ENCODE measurements around the gene GPC3. TPM values are rescaled to one million over a fixed set of nuclear protein-coding genes. Genes with fewer than 3 reads are reported as not detected.

The GPC3 gene
- total RNA-seq, 2 donors from 2014 or later, result 2.7 to 5.2 TPM

DNA sequence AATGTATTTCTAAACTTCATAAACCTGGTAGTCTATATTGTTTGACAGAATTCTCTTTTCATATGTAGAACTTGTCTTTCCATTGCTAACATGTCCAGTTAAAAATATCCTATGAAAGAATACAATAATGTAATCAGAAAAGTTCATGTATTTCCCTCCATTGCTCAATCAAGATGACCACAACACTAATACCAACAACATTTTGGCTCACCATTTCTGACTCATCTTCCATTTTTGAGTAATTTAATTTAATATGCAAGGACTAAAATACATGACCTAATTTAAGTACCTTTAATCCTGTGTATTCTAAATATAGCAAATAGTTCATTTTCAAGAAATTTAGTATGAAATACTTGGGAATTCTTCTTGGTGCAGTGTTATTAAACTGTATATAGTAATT is 330.6 kb downstream of the GPC3 start:
- no peak for DNase-seq (ENCODE audit: low spot score)
- intact Hi-C loops (cut with DNase I), result no loop called here
- TF ChIP-seq POLR2AphosphoS5 (IDR thresholded peaks at IDR 0.05), result no peak
- TF ChIP-seq POLR2A (IDR thresholded peaks at IDR 0.05), result no peak
- TF ChIP-seq, protein P1, sequence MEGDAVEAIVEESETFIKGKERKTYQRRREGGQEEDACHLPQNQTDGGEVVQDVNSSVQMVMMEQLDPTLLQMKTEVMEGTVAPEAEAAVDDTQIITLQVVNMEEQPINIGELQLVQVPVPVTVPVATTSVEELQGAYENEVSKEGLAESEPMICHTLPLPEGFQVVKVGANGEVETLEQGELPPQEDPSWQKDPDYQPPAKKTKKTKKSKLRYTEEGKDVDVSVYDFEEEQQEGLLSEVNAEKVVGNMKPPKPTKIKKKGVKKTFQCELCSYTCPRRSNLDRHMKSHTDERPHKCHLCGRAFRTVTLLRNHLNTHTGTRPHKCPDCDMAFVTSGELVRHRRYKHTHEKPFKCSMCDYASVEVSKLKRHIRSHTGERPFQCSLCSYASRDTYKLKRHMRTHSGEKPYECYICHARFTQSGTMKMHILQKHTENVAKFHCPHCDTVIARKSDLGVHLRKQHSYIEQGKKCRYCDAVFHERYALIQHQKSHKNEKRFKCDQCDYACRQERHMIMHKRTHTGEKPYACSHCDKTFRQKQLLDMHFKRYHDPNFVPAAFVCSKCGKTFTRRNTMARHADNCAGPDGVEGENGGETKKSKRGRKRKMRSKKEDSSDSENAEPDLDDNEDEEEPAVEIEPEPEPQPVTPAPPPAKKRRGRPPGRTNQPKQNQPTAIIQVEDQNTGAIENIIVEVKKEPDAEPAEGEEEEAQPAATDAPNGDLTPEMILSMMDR (IDR thresholded peaks at IDR 0.05), result no peak
- Histone ChIP-seq H3K27ac (no peak overlapping the region), H3K9me3 (no peaks in the 10 kb centered on the region), H3K4me1 (replicated peaks) (no peaks in the 10 kb centered on the region), H3K27me3 (replicated peaks; ENCODE audit: insufficient read depth) (no peaks in the 10 kb centered on the region), H3K4me3 (no peak overlapping the region), H3K36me3 (no peaks in the 10 kb centered on the region)

DNA sequence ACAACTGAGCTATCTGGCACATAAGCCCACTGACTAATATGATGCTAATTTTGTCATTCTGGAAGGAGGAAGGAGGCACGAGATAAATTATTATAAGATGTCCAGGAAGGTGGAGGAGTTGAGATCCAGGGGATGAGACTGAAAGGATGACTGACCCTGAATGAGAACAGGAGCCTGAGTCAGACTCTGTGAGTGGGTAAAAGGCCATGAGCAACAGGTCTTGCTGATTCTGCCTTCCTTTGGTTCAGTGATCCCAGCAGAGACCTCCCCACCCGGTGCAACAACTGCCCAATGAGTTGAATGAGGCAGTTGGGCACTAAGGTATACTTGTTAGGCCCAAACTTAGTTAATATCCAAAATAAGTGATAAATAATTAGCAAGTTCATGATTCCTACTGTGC is 332.0 kb downstream of the GPC3 start:
- WGBS, result 86% methylated on average over 2 of the region's 2 CpGs
- Histone ChIP-seq H3K9me3 (no peaks in the 10 kb centered on the region), H3K4me1 (replicated peaks) (no peaks in the 10 kb centered on the region), H3K36me3 (no peaks in the 10 kb centered on the region), H3K27ac (no peak overlapping the region), H3K4me3 (no peak overlapping the region), H3K27me3 (replicated peaks; ENCODE audit: insufficient read depth) (no peaks in the 10 kb centered on the region)
- DNase-seq (ENCODE audit: low spot score), result no peak
- intact Hi-C loops (cut with DNase I), result no loop called here
- TF ChIP-seq POLR2A (IDR thresholded peaks at IDR 0.05), result no peak
- TF ChIP-seq POLR2AphosphoS5 (IDR thresholded peaks at IDR 0.05), result no peak
- TF ChIP-seq, protein P1 (IDR thresholded peaks at IDR 0.05), result no peak

DNA sequence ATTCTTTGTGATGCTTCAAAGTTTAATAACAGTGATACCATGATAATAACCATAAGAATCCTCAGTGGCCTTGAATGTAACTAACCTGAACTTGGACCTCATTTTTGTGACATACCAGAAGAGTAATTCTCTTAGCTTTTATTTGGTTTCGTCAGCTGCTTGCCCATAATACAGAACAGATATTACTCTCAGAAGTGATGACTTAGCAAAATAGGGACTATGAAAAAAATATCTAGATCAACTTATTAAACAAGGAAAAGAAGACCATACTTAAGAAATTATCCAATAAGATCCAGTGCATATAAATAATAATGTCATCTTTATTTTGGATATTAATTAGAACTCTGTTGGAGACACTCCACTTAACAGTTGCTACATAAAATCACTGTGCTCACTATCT is 333.2 kb downstream of the GPC3 start:
- no peak overlapping the region for H3K4me3 ChIP-seq
- no peaks in the 10 kb centered on the region for H3K4me1 ChIP-seq (replicated peaks)
- 95% methylated on average over 1 of the region's 1 CpG for WGBS
- H3K27me3 ChIP-seq (replicated peaks; ENCODE audit: insufficient read depth), result no peaks in the 10 kb centered on the region
- no peak overlapping the region for H3K27ac ChIP-seq
- H3K36me3 ChIP-seq, result no peaks in the 10 kb centered on the region
- H3K9me3 ChIP-seq, result no peaks in the 10 kb centered on the region
- DNase-seq (ENCODE audit: low spot score), result no peak
- TF ChIP-seq, protein P1 (IDR thresholded peaks at IDR 0.05), result no peak
- TF ChIP-seq POLR2AphosphoS5 (IDR thresholded peaks at IDR 0.05), result no peak
- no peak for TF ChIP-seq POLR2A (IDR thresholded peaks at IDR 0.05)
- intact Hi-C loops (cut with DNase I), result no loop called here

DNA sequence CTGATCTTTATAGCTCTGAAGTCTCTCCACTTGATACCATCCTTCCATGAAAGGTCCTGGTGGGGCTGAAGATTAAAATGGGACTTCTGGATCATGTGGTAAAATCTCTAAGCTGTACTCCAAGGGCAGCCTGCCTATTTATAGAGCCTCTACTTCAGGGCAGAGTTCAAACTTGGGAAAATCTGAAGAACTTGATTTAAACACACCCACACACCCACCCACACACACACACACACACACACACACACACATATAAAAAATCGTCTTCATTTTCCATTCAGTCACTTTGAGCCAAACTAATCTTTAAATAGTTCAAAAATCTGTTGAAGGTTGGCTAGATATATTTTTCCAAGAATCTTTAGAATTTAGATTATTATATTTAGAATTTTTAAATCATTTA is 335.2 kb downstream of the GPC3 start:
- Histone ChIP-seq H3K4me3 (no peak overlapping the region), H3K27ac (no peak overlapping the region), H3K4me1 (replicated peaks) (no peaks in the 10 kb centered on the region), H3K9me3 (no peaks in the 10 kb centered on the region), H3K36me3 (no peaks in the 10 kb centered on the region), H3K27me3 (replicated peaks; ENCODE audit: insufficient read depth) (no peaks in the 10 kb centered on the region)
- intact Hi-C loops (cut with DNase I), result no loop called here
- WGBS, result 60% methylated on average over 1 of the region's 1 CpG
- no peak for DNase-seq (ENCODE audit: low spot score)
- TF ChIP-seq POLR2AphosphoS5 (IDR thresholded peaks at IDR 0.05), result no peak
- TF ChIP-seq POLR2A (IDR thresholded peaks at IDR 0.05), result no peak
- TF ChIP-seq, protein P1 (IDR thresholded peaks at IDR 0.05), result no peak

DNA sequence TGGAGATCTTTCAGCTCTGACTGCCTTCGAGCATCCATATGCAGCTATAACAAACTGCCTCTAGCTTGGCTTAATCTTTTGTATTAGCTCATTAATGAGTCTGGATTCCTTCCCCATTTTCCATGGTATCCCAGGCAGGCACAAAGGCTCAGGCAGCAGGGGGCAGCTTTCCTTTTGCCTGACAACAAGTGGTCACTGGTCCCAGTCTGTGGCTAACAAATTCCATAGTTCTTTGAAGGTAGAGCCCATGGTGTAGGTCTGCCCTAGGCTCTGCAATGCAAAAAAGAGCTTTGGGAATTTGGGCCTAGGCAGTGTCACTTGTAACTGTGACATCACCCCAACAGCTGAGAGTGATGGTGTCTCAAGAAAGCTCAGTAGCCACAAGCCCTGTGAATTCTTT is 335.7 kb downstream of the GPC3 start:
- no peaks in the 10 kb centered on the region for H3K36me3 ChIP-seq
- H3K9me3 ChIP-seq, result no peaks in the 10 kb centered on the region
- H3K27me3 ChIP-seq (replicated peaks; ENCODE audit: insufficient read depth), result no peaks in the 10 kb centered on the region
- WGBS, result 42% methylated on average over 1 of the region's 1 CpG
- no peaks in the 10 kb centered on the region for H3K4me1 ChIP-seq (replicated peaks)
- no peak overlapping the region for H3K4me3 ChIP-seq
- no peak for TF ChIP-seq POLR2A (IDR thresholded peaks at IDR 0.05)
- TF ChIP-seq POLR2AphosphoS5 (IDR thresholded peaks at IDR 0.05), result no peak
- TF ChIP-seq, protein P1 (IDR thresholded peaks at IDR 0.05), result no peak
- no peak for DNase-seq (ENCODE audit: low spot score)
- no peak overlapping the region for H3K27ac ChIP-seq
- intact Hi-C loops (cut with DNase I), result no loop called here
